ENCODE data around the gene TMEM123.

GRCh38 chr11:102471474-102471873 is 18.9 kb upstream of the TMEM123 start:
- TF ChIP-seq, protein P1, sequence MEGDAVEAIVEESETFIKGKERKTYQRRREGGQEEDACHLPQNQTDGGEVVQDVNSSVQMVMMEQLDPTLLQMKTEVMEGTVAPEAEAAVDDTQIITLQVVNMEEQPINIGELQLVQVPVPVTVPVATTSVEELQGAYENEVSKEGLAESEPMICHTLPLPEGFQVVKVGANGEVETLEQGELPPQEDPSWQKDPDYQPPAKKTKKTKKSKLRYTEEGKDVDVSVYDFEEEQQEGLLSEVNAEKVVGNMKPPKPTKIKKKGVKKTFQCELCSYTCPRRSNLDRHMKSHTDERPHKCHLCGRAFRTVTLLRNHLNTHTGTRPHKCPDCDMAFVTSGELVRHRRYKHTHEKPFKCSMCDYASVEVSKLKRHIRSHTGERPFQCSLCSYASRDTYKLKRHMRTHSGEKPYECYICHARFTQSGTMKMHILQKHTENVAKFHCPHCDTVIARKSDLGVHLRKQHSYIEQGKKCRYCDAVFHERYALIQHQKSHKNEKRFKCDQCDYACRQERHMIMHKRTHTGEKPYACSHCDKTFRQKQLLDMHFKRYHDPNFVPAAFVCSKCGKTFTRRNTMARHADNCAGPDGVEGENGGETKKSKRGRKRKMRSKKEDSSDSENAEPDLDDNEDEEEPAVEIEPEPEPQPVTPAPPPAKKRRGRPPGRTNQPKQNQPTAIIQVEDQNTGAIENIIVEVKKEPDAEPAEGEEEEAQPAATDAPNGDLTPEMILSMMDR (IDR thresholded peaks at IDR 0.05) = no peak
- TF ChIP-seq POLR2A (IDR thresholded peaks at IDR 0.05) (no peak), POLR2AphosphoS5 (IDR thresholded peaks at IDR 0.05; ENCODE audit: insufficient read depth in 1 of 2, low read depth in 1 of 2) (no peak)
